IPS DF 19.7 (cell line): ENCODE results near the gene PPM1N.
"Not testable (repeated sequence)": the region's sequence is repeated elsewhere in the genome, so short reads cannot be mapped to it uniquely, and the experiment has no call there.

Experiments used
- DNase-seq: peaks from one replicate; pipeline ENCODE4 v3.0.0-alpha.2; 2013; ENCODE audit warnings: low read depth, low spot score

PPM1N gene

GRCh38 chr19:45508861-45509691 lies 10.8 kb downstream of the PPM1N start:
- DNase-seq, result no peak

- no peak for DNase-seq
Observed at GRCh38 chr19:45509692-45510015, 11.4 kb downstream of the PPM1N start.

- not testable (repeated sequence) for DNase-seq
Observed at GRCh38 chr19:45510352-45510751, 12.1 kb downstream of the PPM1N start.

- DNase-seq, result no peak
Observed at GRCh38 chr19:45511074-45511473, 12.8 kb downstream of the PPM1N start.

- DNase-seq, result no peak
Observed at GRCh38 chr19:45512881-45513483, 14.7 kb downstream of the PPM1N start.

- DNase-seq, result no peak
Observed at GRCh38 chr19:45514376-45515051, 16.3 kb downstream of the PPM1N start.

- DNase-seq, result no peak
Observed at GRCh38 chr19:45515081-45515624, 16.9 kb downstream of the PPM1N start.

GRCh38 chr19:45515807-45516401 lies 17.7 kb downstream of the PPM1N start:
- no peak for DNase-seq

GRCh38 chr19:45517238-45517637 lies 19.0 kb downstream of the PPM1N start:
- DNase-seq, result no peak

GRCh38 chr19:45517641-45518468 lies 19.6 kb downstream of the PPM1N start:
- DNase-seq, result no peak

GRCh38 chr19:45518469-45518826 lies 20.2 kb downstream of the PPM1N start:
- DNase-seq, result no peak

- DNase-seq, result no peak
Observed at GRCh38 chr19:45522010-45522941, 24.0 kb downstream of the PPM1N start.

- peak; percentile 78 for DNase-seq
Observed at GRCh38 chr19:45523642-45524256, 25.5 kb downstream of the PPM1N start.

- DNase-seq, result no peak
Observed at GRCh38 chr19:45524575-45525129, 26.4 kb downstream of the PPM1N start.

- DNase-seq, result peak; percentile 90
Observed at GRCh38 chr19:45526143-45526542, 27.9 kb downstream of the PPM1N start.

GRCh38 chr19:45526971-45527370 lies 28.7 kb downstream of the PPM1N start:
- DNase-seq, result no peak

- DNase-seq, result no peak
Observed at GRCh38 chr19:45527731-45528130, 29.5 kb downstream of the PPM1N start.

GRCh38 chr19:45528149-45528743 lies 30.0 kb downstream of the PPM1N start:
- no peak for DNase-seq
